ENCODE data around the gene PTPRD.

Gene PTPRD

DNA sequence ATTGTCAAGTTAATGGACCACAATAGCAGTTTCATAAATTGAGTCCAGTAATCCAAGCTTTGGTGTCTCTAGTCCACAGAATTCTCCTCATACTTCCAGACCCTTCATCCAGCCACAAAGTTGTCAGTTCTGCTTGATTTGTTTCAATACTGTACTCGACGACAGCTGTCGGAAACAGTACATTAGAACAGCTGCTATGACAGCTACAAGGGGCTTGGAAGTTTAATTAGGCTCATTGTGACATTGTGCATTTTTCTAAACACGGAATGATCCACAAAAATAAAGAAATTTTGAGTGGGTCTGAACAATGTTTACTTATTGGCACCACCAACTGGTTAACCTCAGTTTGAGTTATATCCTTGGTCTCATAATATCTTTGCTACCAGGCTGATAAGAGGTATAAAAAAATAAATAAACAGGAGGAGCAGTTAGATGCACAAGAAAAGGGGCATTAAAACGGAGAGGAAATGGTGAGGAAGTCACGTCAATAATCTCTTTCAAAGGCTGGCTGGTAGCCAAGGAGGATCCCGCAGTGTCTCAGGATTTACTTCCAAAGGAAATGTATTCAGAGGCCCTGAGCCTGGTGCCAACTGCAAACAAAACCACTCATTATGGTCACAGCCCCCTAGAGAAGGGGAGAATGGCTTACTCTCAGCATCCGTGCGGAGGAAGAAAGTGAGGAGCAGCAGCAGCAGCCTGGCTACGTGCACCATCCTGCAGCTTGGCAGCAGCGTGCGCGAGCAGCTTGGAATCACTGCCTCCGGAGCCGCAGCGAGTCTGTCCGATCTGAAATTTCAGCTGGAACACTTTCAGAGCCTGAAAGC lies 1879.5 kb downstream of the PTPRD start (continued):
- TF ChIP-seq, protein P1, sequence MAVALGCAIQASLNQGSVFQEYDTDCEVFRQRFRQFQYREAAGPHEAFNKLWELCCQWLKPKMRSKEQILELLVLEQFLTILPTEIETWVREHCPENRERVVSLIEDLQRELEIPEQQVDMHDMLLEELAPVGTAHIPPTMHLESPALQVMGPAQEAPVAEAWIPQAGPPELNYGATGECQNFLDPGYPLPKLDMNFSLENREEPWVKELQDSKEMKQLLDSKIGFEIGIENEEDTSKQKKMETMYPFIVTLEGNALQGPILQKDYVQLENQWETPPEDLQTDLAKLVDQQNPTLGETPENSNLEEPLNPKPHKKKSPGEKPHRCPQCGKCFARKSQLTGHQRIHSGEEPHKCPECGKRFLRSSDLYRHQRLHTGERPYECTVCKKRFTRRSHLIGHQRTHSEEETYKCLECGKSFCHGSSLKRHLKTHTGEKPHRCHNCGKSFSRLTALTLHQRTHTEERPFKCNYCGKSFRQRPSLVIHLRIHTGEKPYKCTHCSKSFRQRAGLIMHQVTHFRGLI (tag by site-specific recombination; IDR thresholded peaks at IDR 0.05) = no peak
- no peak for TF ChIP-seq ZNF426 (tag by site-specific recombination; IDR thresholded peaks at IDR 0.05)
- TF ChIP-seq ZNF274 (IDR thresholded peaks at IDR 0.05; ENCODE audit: low read length) = no peak
- no peak for TF ChIP-seq ZNF274 (tag by site-specific recombination; IDR thresholded peaks at IDR 0.05; ENCODE audit: borderline replicate concordance)
- TF ChIP-seq MYNN (tag by site-specific recombination; IDR thresholded peaks at IDR 0.05; ENCODE audit: borderline replicate concordance) = no peak
- TF ChIP-seq, protein P2, sequence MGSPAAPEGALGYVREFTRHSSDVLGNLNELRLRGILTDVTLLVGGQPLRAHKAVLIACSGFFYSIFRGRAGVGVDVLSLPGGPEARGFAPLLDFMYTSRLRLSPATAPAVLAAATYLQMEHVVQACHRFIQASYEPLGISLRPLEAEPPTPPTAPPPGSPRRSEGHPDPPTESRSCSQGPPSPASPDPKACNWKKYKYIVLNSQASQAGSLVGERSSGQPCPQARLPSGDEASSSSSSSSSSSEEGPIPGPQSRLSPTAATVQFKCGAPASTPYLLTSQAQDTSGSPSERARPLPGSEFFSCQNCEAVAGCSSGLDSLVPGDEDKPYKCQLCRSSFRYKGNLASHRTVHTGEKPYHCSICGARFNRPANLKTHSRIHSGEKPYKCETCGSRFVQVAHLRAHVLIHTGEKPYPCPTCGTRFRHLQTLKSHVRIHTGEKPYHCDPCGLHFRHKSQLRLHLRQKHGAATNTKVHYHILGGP (tag by site-specific recombination; IDR thresholded peaks at IDR 0.05) = no peak
- TF ChIP-seq ZNF585B (tag by site-specific recombination; IDR thresholded peaks at IDR 0.05) = no peak
- TF ChIP-seq, protein P3, sequence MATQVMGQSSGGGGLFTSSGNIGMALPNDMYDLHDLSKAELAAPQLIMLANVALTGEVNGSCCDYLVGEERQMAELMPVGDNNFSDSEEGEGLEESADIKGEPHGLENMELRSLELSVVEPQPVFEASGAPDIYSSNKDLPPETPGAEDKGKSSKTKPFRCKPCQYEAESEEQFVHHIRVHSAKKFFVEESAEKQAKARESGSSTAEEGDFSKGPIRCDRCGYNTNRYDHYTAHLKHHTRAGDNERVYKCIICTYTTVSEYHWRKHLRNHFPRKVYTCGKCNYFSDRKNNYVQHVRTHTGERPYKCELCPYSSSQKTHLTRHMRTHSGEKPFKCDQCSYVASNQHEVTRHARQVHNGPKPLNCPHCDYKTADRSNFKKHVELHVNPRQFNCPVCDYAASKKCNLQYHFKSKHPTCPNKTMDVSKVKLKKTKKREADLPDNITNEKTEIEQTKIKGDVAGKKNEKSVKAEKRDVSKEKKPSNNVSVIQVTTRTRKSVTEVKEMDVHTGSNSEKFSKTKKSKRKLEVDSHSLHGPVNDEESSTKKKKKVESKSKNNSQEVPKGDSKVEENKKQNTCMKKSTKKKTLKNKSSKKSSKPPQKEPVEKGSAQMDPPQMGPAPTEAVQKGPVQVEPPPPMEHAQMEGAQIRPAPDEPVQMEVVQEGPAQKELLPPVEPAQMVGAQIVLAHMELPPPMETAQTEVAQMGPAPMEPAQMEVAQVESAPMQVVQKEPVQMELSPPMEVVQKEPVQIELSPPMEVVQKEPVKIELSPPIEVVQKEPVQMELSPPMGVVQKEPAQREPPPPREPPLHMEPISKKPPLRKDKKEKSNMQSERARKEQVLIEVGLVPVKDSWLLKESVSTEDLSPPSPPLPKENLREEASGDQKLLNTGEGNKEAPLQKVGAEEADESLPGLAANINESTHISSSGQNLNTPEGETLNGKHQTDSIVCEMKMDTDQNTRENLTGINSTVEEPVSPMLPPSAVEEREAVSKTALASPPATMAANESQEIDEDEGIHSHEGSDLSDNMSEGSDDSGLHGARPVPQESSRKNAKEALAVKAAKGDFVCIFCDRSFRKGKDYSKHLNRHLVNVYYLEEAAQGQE (tag by site-specific recombination; IDR thresholded peaks at IDR 0.05) = no peak
- TF ChIP-seq, protein P4, sequence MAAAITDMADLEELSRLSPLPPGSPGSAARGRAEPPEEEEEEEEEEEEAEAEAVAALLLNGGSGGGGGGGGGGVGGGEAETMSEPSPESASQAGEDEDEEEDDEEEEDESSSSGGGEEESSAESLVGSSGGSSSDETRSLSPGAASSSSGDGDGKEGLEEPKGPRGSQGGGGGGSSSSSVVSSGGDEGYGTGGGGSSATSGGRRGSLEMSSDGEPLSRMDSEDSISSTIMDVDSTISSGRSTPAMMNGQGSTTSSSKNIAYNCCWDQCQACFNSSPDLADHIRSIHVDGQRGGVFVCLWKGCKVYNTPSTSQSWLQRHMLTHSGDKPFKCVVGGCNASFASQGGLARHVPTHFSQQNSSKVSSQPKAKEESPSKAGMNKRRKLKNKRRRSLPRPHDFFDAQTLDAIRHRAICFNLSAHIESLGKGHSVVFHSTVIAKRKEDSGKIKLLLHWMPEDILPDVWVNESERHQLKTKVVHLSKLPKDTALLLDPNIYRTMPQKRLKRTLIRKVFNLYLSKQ (tag by site-specific recombination; IDR thresholded peaks at IDR 0.05; ENCODE audit: borderline replicate concordance) = no peak
- TF ChIP-seq OVOL3 (tag by site-specific recombination; IDR thresholded peaks at IDR 0.05) = 0 out of 2 replicates have a peak, but pooled peaks have one; percentile 35
- no peak for TF ChIP-seq ZFHX2 (tag by site-specific recombination; conservative IDR thresholded peaks at IDR 0.05)
- TF ChIP-seq ZNF664 (tag by site-specific recombination; IDR thresholded peaks at IDR 0.05) = peak; percentile 93
- peak; percentile 79 for TF ChIP-seq ZBTB17 (tag by site-specific recombination; IDR thresholded peaks at IDR 0.05)
- TF ChIP-seq ZNF791 (tag by site-specific recombination; IDR thresholded peaks at IDR 0.05) = no peak
- TF ChIP-seq, protein P5, sequence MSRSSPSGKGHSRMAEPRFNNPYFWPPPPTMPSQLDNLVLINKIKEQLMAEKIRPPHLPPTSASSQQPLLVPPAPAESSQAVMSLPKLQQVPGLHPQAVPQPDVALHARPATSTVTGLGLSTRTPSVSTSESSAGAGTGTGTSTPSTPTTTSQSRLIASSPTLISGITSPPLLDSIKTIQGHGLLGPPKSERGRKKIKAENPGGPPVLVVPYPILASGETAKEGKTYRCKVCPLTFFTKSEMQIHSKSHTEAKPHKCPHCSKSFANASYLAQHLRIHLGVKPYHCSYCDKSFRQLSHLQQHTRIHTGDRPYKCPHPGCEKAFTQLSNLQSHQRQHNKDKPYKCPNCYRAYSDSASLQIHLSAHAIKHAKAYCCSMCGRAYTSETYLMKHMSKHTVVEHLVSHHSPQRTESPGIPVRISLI (tag by site-specific recombination; IDR thresholded peaks at IDR 0.05) = no peak
- TF ChIP-seq, protein P6, sequence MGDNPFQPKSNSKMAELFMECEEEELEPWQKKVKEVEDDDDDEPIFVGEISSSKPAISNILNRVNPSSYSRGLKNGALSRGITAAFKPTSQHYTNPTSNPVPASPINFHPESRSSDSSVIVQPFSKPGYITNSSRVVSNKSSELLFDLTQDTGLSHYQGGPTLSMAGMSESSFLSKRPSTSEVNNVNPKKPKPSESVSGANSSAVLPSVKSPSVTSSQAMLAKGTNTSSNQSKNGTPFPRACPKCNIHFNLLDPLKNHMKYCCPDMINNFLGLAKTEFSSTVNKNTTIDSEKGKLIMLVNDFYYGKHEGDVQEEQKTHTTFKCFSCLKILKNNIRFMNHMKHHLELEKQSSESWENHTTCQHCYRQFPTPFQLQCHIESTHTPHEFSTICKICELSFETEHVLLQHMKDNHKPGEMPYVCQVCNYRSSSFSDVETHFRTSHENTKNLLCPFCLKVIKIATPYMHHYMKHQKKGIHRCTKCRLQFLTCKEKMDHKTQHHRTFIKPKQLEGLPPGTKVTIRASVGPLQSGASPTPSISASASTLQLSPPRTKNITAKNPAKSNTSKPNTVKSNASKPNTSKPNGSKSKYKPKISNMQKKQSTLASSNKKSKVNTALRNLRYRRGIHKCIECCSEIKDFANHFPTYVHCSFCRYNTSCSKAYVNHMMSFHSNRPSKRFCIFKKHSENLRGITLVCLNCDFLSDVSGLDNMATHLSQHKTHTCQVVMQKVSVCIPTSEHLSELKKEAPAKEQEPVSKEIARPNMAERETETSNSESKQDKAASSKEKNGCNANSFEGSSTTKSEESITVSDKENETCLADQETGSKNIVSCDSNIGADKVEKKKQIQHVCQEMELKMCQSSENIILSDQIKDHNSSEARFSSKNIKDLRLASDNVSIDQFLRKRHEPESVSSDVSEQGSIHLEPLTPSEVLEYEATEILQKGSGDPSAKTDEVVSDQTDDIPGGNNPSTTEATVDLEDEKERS (tag by site-specific recombination; IDR thresholded peaks at IDR 0.05) = no peak
- TF ChIP-seq ZNF404 (tag by site-specific recombination; IDR thresholded peaks at IDR 0.05) = no peak
- no peak for TF ChIP-seq RBAK (tag by site-specific recombination; IDR thresholded peaks at IDR 0.05)
- TF ChIP-seq ZNF629 (tag by site-specific recombination; IDR thresholded peaks at IDR 0.05) = no peak
- TF ChIP-seq, protein P7, sequence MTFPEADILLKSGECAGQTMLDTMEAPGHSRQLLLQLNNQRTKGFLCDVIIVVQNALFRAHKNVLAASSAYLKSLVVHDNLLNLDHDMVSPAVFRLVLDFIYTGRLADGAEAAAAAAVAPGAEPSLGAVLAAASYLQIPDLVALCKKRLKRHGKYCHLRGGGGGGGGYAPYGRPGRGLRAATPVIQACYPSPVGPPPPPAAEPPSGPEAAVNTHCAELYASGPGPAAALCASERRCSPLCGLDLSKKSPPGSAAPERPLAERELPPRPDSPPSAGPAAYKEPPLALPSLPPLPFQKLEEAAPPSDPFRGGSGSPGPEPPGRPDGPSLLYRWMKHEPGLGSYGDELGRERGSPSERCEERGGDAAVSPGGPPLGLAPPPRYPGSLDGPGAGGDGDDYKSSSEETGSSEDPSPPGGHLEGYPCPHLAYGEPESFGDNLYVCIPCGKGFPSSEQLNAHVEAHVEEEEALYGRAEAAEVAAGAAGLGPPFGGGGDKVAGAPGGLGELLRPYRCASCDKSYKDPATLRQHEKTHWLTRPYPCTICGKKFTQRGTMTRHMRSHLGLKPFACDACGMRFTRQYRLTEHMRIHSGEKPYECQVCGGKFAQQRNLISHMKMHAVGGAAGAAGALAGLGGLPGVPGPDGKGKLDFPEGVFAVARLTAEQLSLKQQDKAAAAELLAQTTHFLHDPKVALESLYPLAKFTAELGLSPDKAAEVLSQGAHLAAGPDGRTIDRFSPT (tag by site-specific recombination; IDR thresholded peaks at IDR 0.05) = no peak
- no peak for TF ChIP-seq ZNF37A (tag by site-specific recombination; IDR thresholded peaks at IDR 0.05)
- TF ChIP-seq ZBTB8A (tag by site-specific recombination; IDR thresholded peaks at IDR 0.05) = 0 out of 2 replicates have a peak, but pooled peaks have one; percentile 26
- TF ChIP-seq ZNF510 (tag by site-specific recombination; IDR thresholded peaks at IDR 0.05; ENCODE audit: insufficient replicate concordance) = peak; percentile 20
- no peak for TF ChIP-seq ZNF248 (tag by site-specific recombination; IDR thresholded peaks at IDR 0.05)
